Stimulated activated CD8-positive, alpha-beta memory T cell treated with anti-CD3 and anti-CD28 coated beads, Interleukin-4, amount 100 ng/mL, for 4 hours (primary cell): ENCODE data around the gene DUOX1.

Experiments used
- DNase-seq, 2 donors: peaks; one replicate each; pipeline ENCODE4 v3.0.0-alpha.2; 2020; ENCODE audit warnings: low read depth in 2 of 2, low spot score in 1 of 2

The DUOX1 gene

GRCh38 chr15:45185903-45186770 lies 56.3 kb downstream of the DUOX1 start:
- no peak for DNase-seq

GRCh38 chr15:45186771-45187577 lies 57.2 kb downstream of the DUOX1 start:
- no peak for DNase-seq

DNA sequence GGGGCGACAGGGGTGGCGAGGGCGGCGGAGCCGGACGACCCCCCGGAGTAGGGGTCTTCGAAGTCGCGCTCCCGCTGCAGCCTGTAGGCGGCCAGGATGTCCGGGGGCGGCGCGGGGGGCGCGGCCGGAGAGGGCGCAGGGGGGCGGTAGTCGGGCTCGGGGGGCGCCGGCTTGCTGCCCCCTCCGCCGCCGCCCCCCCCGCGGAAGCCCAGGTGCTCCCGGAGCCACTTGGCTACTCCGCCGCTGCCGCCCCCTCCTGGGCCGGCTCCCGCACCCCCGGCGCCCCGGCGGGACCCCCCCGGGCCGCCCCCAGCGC lies 57.7 kb downstream of the DUOX1 start:
- DNase-seq = no peak

DNA sequence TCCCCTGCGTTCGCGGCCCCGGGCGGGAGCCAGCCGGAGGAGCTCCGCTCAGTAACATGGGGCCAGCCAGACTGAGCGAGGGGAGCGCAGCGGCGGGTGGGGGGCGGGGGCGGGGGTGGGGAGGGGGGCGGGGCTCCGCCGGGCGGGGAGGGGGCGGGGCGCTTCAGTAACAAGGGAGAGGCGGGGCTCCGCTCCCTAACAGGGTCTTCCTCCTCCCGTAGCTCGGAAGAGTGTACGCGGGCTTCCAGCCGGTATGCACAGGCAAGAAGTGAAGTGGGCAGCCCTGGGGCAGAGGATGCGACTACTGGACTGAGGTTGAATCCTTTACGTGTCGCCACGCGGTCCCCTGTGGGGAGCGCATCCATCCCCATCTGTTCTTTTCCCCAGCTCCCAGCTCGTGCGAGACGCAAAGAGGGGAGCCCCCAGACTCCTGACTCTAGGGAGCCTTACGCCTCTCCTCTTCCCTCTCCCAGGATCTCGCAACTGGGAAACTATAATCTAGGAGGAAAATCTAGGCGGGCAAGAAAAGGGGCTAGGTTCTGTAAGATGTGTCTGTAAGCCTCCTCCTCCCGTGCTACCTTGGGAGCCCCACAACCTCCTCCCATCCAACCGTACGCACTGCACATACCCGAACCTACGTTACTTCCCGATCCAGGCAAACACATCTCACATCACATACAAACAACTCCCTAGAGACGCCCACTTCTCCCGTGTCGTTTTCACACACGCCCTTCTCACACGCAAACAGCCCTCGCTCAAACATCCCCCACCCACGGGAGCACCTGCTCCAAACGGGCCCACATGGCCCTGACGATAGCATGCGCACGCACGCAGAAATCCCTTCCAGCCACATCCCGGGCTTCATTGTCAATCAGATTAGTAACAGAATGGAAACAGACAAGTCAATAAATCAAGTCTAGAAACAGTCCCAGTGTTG lies 58.4 kb downstream of the DUOX1 start, which contains the start of gene SHF:
Gene SHF, minus strand, starts transcription at position 73 of the 937 bp plus-strand sequence. Its CDS starts 15 bp downstream, at position 58.
- peak; percentile 65 to 67 for DNase-seq

DNA sequence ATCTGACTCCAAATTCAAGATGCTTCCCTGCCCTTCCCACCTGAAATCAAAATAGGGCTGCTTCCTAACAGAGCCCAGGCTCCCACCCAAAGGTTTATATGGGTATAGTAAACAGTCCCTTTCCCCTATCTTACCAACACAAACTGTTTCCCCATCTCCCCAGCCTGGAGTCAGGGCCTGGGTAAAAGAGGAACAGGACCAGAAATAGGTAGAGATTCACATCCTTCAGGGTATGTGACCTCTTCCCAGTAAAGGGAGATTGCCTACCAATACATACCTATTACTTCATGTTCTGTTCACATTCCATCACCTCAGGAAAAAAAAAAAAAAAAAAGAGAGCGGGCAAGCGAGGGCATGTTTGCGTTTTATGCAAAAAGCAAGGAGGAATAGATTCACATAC lies 67.7 kb downstream of the DUOX1 start:
- DNase-seq = no peak

- DNase-seq = peak; percentile 86 to 93
These were observed 68.7 kb downstream of the DUOX1 start for GRCh38 chr15:45198337-45199135.

DNA sequence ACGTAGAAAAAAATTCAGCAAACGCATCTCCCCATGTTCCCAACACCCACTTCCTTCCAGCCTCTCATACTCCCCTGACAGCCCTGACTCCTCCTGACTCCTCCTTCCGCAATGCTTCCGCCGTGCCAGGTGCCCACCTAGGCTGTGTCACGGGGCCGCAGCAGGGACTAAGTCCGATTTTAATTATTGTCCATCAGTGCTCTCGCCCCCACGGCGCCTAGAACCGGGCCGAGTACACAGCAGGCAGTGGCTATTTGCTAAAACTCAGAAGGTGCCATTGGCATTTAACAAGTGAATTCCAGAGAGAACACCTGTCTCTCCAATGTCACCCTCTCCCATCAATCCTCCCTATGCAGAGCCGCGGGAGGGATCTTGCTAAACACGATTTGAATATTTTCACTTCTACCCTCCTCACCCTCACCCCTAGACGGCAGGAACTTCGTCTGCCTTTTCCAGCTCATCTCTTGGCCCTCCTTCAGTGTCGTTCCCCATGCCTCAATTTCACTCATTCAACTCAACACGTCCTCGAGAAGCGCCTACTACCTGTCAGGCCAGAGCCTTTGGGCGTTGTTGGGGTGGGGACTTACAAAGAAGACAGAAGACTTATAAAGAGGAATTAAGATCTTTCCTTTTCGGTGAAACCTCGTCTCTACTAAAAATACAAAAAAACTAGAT lies 69.5 kb downstream of the DUOX1 start:
- DNase-seq = no peak

DNA sequence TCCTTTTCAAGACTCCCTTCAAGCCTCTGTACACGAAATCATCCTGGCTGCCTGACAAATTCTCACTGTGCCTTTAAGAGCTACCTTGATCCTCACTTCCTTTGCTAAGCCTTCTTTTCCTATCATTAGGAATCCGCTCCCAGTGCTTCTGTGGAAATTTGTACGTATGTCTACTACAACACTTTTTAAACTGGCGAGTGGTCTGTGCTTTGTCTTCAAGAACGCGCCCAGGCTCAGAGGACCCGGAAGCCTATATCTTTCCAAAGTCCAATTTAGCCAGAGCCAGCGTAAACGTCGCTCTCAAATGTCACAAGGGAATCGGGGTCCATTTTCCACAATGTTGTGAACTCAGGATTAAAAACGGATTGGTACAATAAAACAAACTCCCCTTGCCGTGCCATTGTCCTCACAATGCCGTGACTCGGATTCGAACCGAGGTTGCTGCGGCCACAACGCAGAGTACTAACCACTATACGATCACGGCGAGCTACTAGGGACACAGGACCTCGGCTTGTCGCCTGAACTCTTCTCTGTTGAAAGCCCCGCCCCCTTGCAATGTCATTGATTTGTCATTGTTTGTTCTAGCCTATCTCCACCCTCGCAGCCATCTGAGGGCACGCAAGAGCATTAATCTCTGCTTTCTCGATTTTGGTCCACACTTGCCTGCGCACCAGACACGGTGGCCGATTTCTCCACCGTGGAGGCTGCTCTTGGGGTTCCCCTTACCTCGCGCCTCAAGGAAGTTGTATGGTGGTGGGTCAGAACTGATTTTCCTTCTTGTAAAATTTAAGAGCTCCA lies 70.4 kb downstream of the DUOX1 start:
- peak; percentile 94 to 98 for DNase-seq

- DNase-seq = peak in 1 of 2 donors; percentile 54
These were observed 71.2 kb downstream of the DUOX1 start for GRCh38 chr15:45200799-45201556.

- no peak for DNase-seq
These were observed 71.7 kb downstream of the DUOX1 start for GRCh38 chr15:45201557-45201859.

DNA sequence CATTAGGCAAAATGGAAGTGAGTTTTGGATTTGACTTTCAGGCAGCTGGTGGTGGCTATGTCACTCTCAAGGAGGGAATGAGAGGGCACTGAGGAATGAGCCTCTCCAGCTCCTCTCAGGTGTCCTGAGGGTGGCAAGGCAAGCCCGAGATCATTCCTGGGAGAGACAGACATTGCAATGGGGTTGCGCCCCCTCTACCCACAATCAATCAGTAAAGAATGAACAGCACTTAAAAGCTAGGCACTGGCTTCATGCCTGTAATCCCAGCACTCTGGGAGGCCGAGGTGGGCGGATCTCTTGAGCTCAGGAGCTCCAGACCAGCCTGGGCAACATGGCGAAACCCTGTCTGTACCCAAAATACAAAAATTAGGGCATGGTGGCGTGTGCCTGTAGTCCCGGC lies 72.1 kb downstream of the DUOX1 start:
- no peak for DNase-seq

DNA sequence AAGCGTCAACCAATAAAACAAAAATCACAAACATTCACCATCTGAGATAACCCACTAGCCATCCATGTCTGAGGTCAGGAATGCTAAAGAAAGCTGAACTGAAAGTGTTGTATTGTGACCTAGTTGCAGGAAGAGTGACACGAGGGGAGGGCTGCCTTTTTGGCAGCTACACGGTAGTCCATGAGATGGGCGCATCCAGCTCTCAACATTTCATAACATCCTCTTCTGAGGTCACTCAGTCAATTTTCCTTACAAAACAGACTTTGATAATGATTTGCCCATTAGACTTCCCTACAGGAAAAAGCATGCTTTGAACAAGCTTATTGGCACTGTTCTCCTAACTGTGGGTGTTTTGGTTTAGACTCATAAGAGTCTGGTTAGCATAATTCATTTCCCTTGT lies 73.4 kb downstream of the DUOX1 start:
- DNase-seq = no peak

GRCh38 chr15:45205192-45205591 lies 75.4 kb downstream of the DUOX1 start:
- DNase-seq = peak in 1 of 2 donors; percentile 21

- DNase-seq = no peak
These were observed 82.7 kb downstream of the DUOX1 start for GRCh38 chr15:45212493-45212892.
